HepG2 (cell line): ENCODE results near the gene CUL5. TPM values are rescaled to one million over a fixed set of nuclear protein-coding genes. Genes with fewer than 3 reads are reported as not detected.

ENCODE experiments used
- ATAC-seq: fragments of 200-7000 bp; cut with Tn5 transposase; 3 replicates; pipeline ENCODE4 v1.9.1; 2020; ENCODE audit warnings: mild to moderate bottlenecking, moderate library complexity
- BruUV-seq: library from RNA; stranded (reverse); fragments of 400-500 nt; replicated peaks from 2 replicates; lab custom pipeline; 2021; lab: Mats Ljungman, UMichigan
- CTCF ChIA-PET: fragments of 300-600 bp; formaldehyde crosslinking; extraction: SDS; loops from one replicate; lab custom pipeline; 2021; ENCODE audit warnings: low total read pairs, inconsistent platforms, low intra/inter-chr PET ratio; lab: Yijun Ruan, JAX
- POLR2A ChIA-PET: fragments of 350-600 bp; sonication (Branson Sonifier 250); formaldehyde crosslinking; loops from one replicate; lab custom pipeline; 2020; ENCODE audit warnings: antibody characterized with exemption, inconsistent platforms; lab: Yijun Ruan, JAX
- DNase-seq: peaks from one replicate; pipeline ENCODE4 v3.0.0-alpha.2; 2015; ENCODE audit warnings: low spot score
- FAIRE-seq: peaks from 3 replicates; lab custom pipeline; 2011; peaks lifted over from hg19 to GRCh38; lab: Jason Lieb, UNC
- H2AFZ ChIP-seq: one replicate; pipeline ENCODE4 v1.6.1; 2011; ENCODE audit warnings: low read length, inconsistent platforms
- H3K27ac ChIP-seq: fragments of 300-600 bp; 3 replicates; pipeline ENCODE4 v1.8.0; 2011; ENCODE audit warnings: mixed run types, mild to moderate bottlenecking, mixed read lengths, low read length, inconsistent platforms; ENCODE audit not compliant: insufficient read depth; ENCODE audit errors: extremely low read length
- H3K27me3 ChIP-seq, 2 experiments: fragments of 200-600 bp in 1 of 2; 2 replicates in 1 of 2; 3 replicates in 1 of 2; pipeline versions ENCODE4 v1.6.0 to v1.8.0; 2011; ENCODE audit warnings: low read length in 2 of 2, mild to moderate bottlenecking in 2 of 2, moderate library complexity in 2 of 2, inconsistent platforms in 1 of 2; ENCODE audit not compliant: insufficient read depth in 2 of 2, control insufficient read depth in 1 of 2
- H3K36me3 ChIP-seq, 2 experiments: fragments of 200-600 bp in 1 of 2; replicated peaks in 1 of 2; 2 replicates in 1 of 2; 3 replicates in 1 of 2; pipeline versions ENCODE4 v1.5.1 to v1.8.0; 2011; ENCODE audit warnings: low read length in 2 of 2, inconsistent platforms in 1 of 2; ENCODE audit not compliant: insufficient read depth in 2 of 2, control insufficient read depth in 1 of 2
- H3K4me1 ChIP-seq: 2 replicates; pipeline ENCODE4 v1.5.1; 2012; ENCODE audit warnings: low read length, inconsistent platforms; ENCODE audit not compliant: insufficient read depth
- H3K4me2 ChIP-seq: 2 replicates; pipeline ENCODE4 v1.6.0; 2011; ENCODE audit warnings: low read depth, low read length, inconsistent platforms
- H3K4me3 ChIP-seq, 3 experiments: fragments of 200-600 bp in 1 of 3; sonication (generic), shearing (Covaris generic) in 1 of 3; replicated peaks in 1 of 3; 2 replicates each; pipeline ENCODE4 v1.5.1; 2011 to 2016; ENCODE audit warnings: low read length in 3 of 3, inconsistent platforms in 2 of 3, low read depth in 2 of 3, mild to moderate bottlenecking in 2 of 3, control low read depth in 1 of 3, mixed read lengths in 1 of 3; ENCODE audit not compliant: insufficient read depth in 1 of 3
- H3K79me2 ChIP-seq: one replicate; pipeline ENCODE4 v1.6.1; 2011; ENCODE audit warnings: low read length, inconsistent platforms; ENCODE audit not compliant: insufficient read depth
- H3K9ac ChIP-seq: 2 replicates; pipeline ENCODE4 v1.6.0; 2011; ENCODE audit warnings: mild to moderate bottlenecking, low read depth, low read length, inconsistent platforms; ENCODE audit not compliant: insufficient read depth
- H3K9me3 ChIP-seq: 2 replicates; pipeline ENCODE4 v1.5.1; 2012; ENCODE audit warnings: mild to moderate bottlenecking, low read length
- H4K20me1 ChIP-seq: 2 replicates; pipeline ENCODE4 v1.6.0; 2011; ENCODE audit warnings: inconsistent platforms, mild to moderate bottlenecking, low read length, moderate library complexity; ENCODE audit not compliant: insufficient read depth
- CSRNP2 ChIP-seq: sonication (generic); formaldehyde crosslinking; conservative IDR thresholded peaks from 2 replicates; pipeline ENCODE4 v1.8.0; 2022; ENCODE audit warnings: low read depth, missing genetic modification reagents
- EP300 ChIP-seq, 3 experiments: sonication (generic) in 1 of 3; formaldehyde crosslinking in 1 of 3; IDR thresholded peaks; 2 replicates each; pipeline versions ENCODE4 v1.5.1 to v1.6.1; 2011 to 2020; ENCODE audit warnings: low read depth in 2 of 3, low read length in 2 of 3, borderline replicate concordance in 1 of 3, improper control_type of control experiment in 1 of 3, mild to moderate bottlenecking in 1 of 3, missing genetic modification reagents in 1 of 3, moderate library complexity in 1 of 3
- HNRNPL ChIP-seq: fragments of 200-400 bp; formaldehyde crosslinking; IDR thresholded peaks from 2 replicates; pipeline ENCODE4 v1.6.1; 2017; ENCODE audit warnings: mild to moderate bottlenecking, low read depth, low read length
- NFAT5 ChIP-seq: sonication (generic); formaldehyde crosslinking; IDR thresholded peaks from 2 replicates; pipeline ENCODE4 v1.4.0; 2020; ENCODE audit warnings: missing genetic modification reagents
- PHF21A ChIP-seq: sonication (generic); formaldehyde crosslinking; IDR thresholded peaks from 2 replicates; pipeline ENCODE4 v1.5.0; 2020; ENCODE audit warnings: mild to moderate bottlenecking, missing genetic modification reagents
- PITX1 ChIP-seq: sonication (generic); formaldehyde crosslinking; IDR thresholded peaks from 2 replicates; pipeline ENCODE4 v1.5.1; 2020; ENCODE audit warnings: mild to moderate bottlenecking, missing genetic modification reagents
- PRPF4 ChIP-seq: fragments of 200-400 bp; formaldehyde crosslinking; IDR thresholded peaks from 2 replicates; pipeline ENCODE4 v1.6.1; 2016; ENCODE audit warnings: low read length, low read depth; ENCODE audit not compliant: poor library complexity, severe bottlenecking
- TEAD3 ChIP-seq: optimal IDR thresholded peaks from 2 replicates; pipeline ENCODE3; 2016; ENCODE audit warnings: borderline replicate concordance
- ZFAT ChIP-seq: sonication (generic); formaldehyde crosslinking; conservative IDR thresholded peaks from 2 replicates; pipeline ENCODE4 v1.8.1; 2023; ENCODE audit warnings: missing genetic modification reagents, inconsistent platforms
- ZNF180 ChIP-seq: sonication (generic); formaldehyde crosslinking; IDR thresholded peaks from 2 replicates; pipeline ENCODE4 v1.4.0; 2020; ENCODE audit warnings: low read depth, missing genetic modification reagents, borderline replicate concordance
- ZNF292 ChIP-seq: sonication (generic); formaldehyde crosslinking; IDR thresholded peaks from 2 replicates; pipeline ENCODE4 v1.8.1; 2022; ENCODE audit warnings: mild to moderate bottlenecking, low read depth, missing genetic modification reagents, borderline replicate concordance
- ZNF614 ChIP-seq: IDR thresholded peaks from 2 replicates; pipeline ENCODE4 v1.6.1; 2018; ENCODE audit warnings: missing biosample characterization, missing genetic modification reagents, inconsistent platforms, borderline replicate concordance
- ZNF674 ChIP-seq: sonication (generic); formaldehyde crosslinking; IDR thresholded peaks from 2 replicates; pipeline ENCODE4 v1.5.0; 2020; ENCODE audit warnings: low read depth, mild to moderate bottlenecking, missing genetic modification reagents
- ZNF687 ChIP-seq: sonication (generic); formaldehyde crosslinking; IDR thresholded peaks from 2 replicates; pipeline ENCODE4 v1.5.1; 2020; ENCODE audit warnings: mild to moderate bottlenecking, missing genetic modification reagents, moderate library complexity
- WGBS: methylation state at CpG from one replicate; pipeline ENCODE4 v1.1.6; 2017; ENCODE audit warnings: low lambda C conversion rate; 5-methylcytosine and 5-hydroxymethylcytosine counted together
- in situ Hi-C: cut with HindIII; loops from 2 replicates; pipeline ENCODE4 v1.10.0; 2017; ENCODE audit warnings: low pct_unique_long_range_greater_than_20kb; ENCODE audit not compliant: extremely low pct_ligation_motif_present
- intact Hi-C: fragments of 100-400 bp; cut with micrococcal nuclease; formaldehyde crosslinking; loops from one replicate; pipeline ENCODE4 v1.10.0; 2022; ENCODE audit not compliant: unreplicated experiment
- polyA plus RNA-seq, 8 experiments: library from polyadenylated mRNA; depleted of rRNA in 3 of 8; stranded (reverse) in 7 of 8; unstranded in 1 of 8; fragments of >200 nt; fragmentation: Illumina TruSeq in 4 of 8; extraction: Trizol in 4 of 8; gene quantifications; 2 replicates each; pipeline versions ENCODE4 v1.2.1 to v1.2.3, GENCODE V29; 2011 to 2016; ENCODE audit warnings: low read depth in 4 of 8, missing spikeins in 1 of 8, mixed read lengths in 1 of 8; ENCODE audit not compliant: insufficient read depth in 1 of 8
- total RNA-seq, 5 experiments: library from RNA; depleted of rRNA; stranded (reverse); fragments of >200 nt; fragmentation: Illumina TruSeq; extraction: Trizol; gene quantifications; 2 replicates each; pipeline ENCODE4 v1.2.3, GENCODE V29; 2016; ENCODE audit warnings: low read depth in 1 of 5

Gene CUL5
- total and polyA plus RNA-seq, 2 of the 13 experiments (the other 11 are each of a cell fraction or from before 2014, with no cell fraction given) = 7.0 to 24.7 TPM

GRCh38 chr11:108154591-108154990, 145.9 kb downstream of the CUL5 start:
- no peak overlapping the region for H3K4me2 ChIP-seq
- H3K27me3 ChIP-seq = no peaks in the 10 kb centered on the region
- H3K4me1 ChIP-seq = no peaks in the 10 kb centered on the region
- CTCF ChIA-PET = no interaction called here
- FAIRE-seq = no peak
- no peak overlapping the region for H3K27ac ChIP-seq
- peaks cover 3 to 35% of the 10 kb centered on the region in 2 experiments for H3K36me3 ChIP-seq
- DNase-seq = no peak
- 96% methylated on average over 2 of the region's 2 CpGs for WGBS
- no peak for TF ChIP-seq PRPF4
- no peak for TF ChIP-seq ZNF687 (CRISPR knock-in tag)
- no peak for TF ChIP-seq ZNF674 (CRISPR knock-in tag)
- no peak for TF ChIP-seq HNRNPL
- no peak for TF ChIP-seq ZNF292 (CRISPR knock-in tag)
- no peak for TF ChIP-seq ZNF180
- TF ChIP-seq PHF21A = no peak
- TF ChIP-seq CSRNP2 (CRISPR knock-in tag) = no peak
- no peak for TF ChIP-seq NFAT5
- TF ChIP-seq TEAD3 (CRISPR knock-in tag) = no peak
- no peak for TF ChIP-seq ZNF614
- no peak for TF ChIP-seq ZFAT (CRISPR knock-in tag)
- TF ChIP-seq PITX1 (CRISPR knock-in tag) = no peak
- no peak for TF ChIP-seq EP300 (IDR thresholded peaks at IDR 0.05; ENCODE audit: low read depth in 2 of 2, low read length in 2 of 2)
- TF ChIP-seq EP300 (CRISPR knock-in tag; IDR thresholded peaks at IDR 0.05; ENCODE audit: borderline replicate concordance) = no peak
- H2AFZ ChIP-seq = no peak overlapping the region
- in situ Hi-C loops = no loop called here
- no peak overlapping the region for H3K4me3 ChIP-seq
- H3K79me2 ChIP-seq = no peaks in the 10 kb centered on the region
- no peaks in the 10 kb centered on the region for H4K20me1 ChIP-seq
- no peak overlapping the region for H3K9ac ChIP-seq
- POLR2A ChIA-PET = no interaction called here
- intact Hi-C loops = no loop called here
- ATAC-seq = no peak
- BruUV-seq = no TSS peak
- no peaks in the 10 kb centered on the region for H3K9me3 ChIP-seq
